SK-N-MC (cell line): Measurements from ENCODE around the gene AKAP14.
"Not testable (repeated sequence)": the region's sequence is repeated elsewhere in the genome, so short reads cannot be mapped to it uniquely, and the experiment has no call there.

Source experiments
- DNase-seq: peaks from one replicate; pipeline ENCODE4 v3.0.0-alpha.2; 2011; ENCODE audit warnings: low read depth, low spot score
- H3K27ac ChIP-seq: fragments of 200-600 bp; sonication (generic); 2 replicates; pipeline ENCODE4 v1.5.1; 2016; ENCODE audit warnings: mixed run types
- H3K36me3 ChIP-seq: fragments of 200-600 bp; sonication (generic); 2 replicates; pipeline ENCODE4 v1.6.1; 2017; ENCODE audit warnings: antibody characterized with exemption, low read length, mixed read lengths; ENCODE audit not compliant: insufficient read depth
- H3K4me3 ChIP-seq: fragments of 200-600 bp; sonication (generic); 2 replicates; pipeline ENCODE4 v1.5.1; 2016
- H3K9ac ChIP-seq: fragments of 200-600 bp; sonication (generic); 2 replicates; pipeline ENCODE4 v1.8.0; 2017; ENCODE audit warnings: mixed run types, mixed read lengths; ENCODE audit not compliant: insufficient read length
- H3K9me3 ChIP-seq: fragments of 200-600 bp; sonication (generic); 2 replicates; pipeline ENCODE4 v1.6.1; 2017; ENCODE audit warnings: low read depth, mild to moderate bottlenecking, antibody characterized with exemption, low read length, moderate library complexity, mixed read lengths
- EZH2 ChIP-seq: fragments of 200-600 bp; sonication (generic); IDR thresholded peaks from one replicate; pipeline ENCODE4 v1.6.1; 2017; ENCODE audit warnings: antibody characterized with exemption
- FOXP2 ChIP-seq: optimal IDR thresholded peaks from 2 replicates; pipeline ENCODE3; 2011; ENCODE audit warnings: mild to moderate bottlenecking, moderate library complexity; ENCODE audit not compliant: insufficient read depth; ENCODE audit errors: extremely low read length, control extremely low read depth
- POLR2AphosphoS5 ChIP-seq: IDR thresholded peaks from 2 replicates; pipeline ENCODE4 v1.6.1; 2012; ENCODE audit warnings: mild to moderate bottlenecking, low read depth, low read length, borderline replicate concordance

AKAP14 gene

DNA sequence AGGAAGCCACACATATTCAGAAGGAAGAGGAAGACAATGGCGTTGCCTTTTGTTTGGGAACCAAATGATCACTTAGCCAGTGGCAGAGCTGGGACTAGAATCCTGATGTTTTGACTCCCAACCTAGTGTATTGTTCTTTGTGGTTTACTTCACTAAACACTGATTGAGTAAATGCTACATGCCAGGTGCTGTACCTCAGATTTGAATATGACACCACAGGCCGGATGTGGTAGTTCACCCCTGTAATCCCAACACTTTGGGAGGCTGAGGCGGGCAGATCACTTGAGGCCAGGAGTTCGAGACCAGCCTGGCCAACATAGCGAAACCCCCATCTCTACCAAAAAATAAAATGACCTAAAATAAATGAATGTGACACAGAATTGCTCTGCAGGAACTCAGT lies 15.6 kb upstream of the AKAP14 start:
- no peak for DNase-seq
- H3K36me3 ChIP-seq: peaks cover 16% of the 10 kb centered on the region
- no peak for TF ChIP-seq POLR2AphosphoS5
- no peak for TF ChIP-seq EZH2
- TF ChIP-seq FOXP2: no peak
- no peaks in the 10 kb centered on the region for H3K9me3 ChIP-seq
- H3K27ac ChIP-seq: no peak overlapping the region
- no peak overlapping the region for H3K9ac ChIP-seq
- no peak overlapping the region for H3K4me3 ChIP-seq

DNA sequence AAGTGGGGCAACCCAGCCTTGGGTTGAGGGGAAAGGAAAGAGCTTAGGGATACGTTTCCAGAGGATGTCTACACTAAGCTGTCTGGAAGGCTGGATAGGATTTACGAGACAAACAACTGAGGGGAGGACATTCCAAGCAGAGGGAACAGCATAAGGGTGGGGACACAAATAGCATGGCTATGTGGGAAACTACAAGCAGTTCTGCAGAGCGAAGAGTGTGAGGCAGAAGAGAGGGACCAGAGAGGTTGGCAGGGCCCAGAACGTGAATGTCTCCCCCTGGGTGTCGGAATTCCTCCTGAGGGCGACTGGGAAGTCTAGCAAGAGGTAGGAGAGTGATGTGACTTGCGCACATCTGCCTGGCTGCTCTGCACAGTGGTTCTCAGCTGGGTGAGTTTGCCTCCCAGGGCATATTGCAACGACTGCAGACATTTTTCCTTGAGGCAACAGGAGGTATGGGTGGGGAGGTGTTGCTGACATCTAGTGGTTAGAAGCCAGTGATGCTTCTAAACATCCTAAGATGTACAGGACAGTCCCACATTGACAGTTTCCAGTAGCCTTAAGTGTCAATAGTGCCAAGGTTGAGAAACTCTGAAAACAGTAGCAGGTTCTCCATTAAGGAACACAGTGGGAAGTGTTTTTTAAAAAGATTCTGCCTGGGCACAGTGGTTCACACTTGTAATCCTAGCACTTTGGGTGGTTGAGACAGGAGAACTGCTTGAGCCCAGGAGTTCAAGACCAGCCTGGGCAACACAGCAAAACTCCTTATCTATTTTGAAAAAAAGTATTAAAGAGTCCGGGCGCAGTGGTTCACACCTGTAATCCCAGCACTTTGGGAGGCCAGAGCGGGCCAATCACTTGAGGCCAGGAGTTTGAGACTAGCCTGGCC lies 14.9 kb upstream of the AKAP14 start:
- H3K36me3 ChIP-seq: peaks cover 9% of the 10 kb centered on the region
- no peak for TF ChIP-seq POLR2AphosphoS5
- no peak for TF ChIP-seq FOXP2
- TF ChIP-seq EZH2: no peak
- no peak for DNase-seq
- H3K9ac ChIP-seq: no peak overlapping the region
- no peaks in the 10 kb centered on the region for H3K9me3 ChIP-seq
- no peak overlapping the region for H3K27ac ChIP-seq
- no peak overlapping the region for H3K4me3 ChIP-seq

DNA sequence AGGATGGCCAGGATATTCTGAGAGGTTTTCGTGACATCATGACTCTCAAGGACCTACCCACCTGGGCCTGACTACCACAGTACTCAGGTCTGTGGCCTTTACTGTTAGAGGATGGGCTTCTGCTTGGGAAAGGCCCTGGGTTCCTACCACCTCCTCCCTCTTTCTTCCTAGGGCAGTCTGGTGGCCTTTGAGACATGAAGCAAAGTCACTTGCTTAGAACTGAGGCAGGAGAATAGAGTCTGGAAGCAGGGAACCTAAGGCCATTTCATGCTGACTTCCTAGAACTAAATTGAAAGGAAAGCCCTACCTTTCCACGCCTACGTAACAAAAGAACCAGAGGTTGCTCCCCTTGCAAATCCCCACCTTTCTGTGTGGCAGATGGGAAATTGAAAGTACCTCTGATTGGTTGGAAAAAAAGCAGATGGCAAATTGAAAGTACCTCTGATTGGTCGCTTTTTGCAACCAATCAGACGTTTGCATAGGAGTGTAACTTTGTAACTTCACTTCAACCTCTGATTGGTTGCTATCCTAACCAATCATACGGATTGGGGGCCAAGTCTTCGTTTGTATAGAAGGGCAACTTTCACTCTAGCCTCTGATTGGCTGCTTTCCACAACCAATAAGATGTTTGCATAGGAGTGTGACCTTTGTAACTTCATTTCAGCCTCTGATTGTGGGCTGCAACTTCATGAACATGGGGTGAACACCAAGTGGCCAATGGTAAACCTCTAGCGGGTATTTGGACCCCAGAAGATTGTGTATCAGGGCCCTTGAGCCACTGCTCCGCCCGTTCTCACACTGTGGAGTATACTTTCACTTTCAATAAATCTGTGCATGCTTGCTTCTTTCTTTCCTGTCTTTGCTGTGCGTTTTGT lies 9.9 kb upstream of the AKAP14 start:
- Histone ChIP-seq H3K9ac (no peak overlapping the region), H3K27ac (no peak overlapping the region), H3K4me3 (no peak overlapping the region), H3K36me3 (no peaks in the 10 kb centered on the region), H3K9me3 (no peaks in the 10 kb centered on the region)
- TF ChIP-seq EZH2 (no peak), POLR2AphosphoS5 (no peak), FOXP2 (no peak)
- no peak for DNase-seq

DNA sequence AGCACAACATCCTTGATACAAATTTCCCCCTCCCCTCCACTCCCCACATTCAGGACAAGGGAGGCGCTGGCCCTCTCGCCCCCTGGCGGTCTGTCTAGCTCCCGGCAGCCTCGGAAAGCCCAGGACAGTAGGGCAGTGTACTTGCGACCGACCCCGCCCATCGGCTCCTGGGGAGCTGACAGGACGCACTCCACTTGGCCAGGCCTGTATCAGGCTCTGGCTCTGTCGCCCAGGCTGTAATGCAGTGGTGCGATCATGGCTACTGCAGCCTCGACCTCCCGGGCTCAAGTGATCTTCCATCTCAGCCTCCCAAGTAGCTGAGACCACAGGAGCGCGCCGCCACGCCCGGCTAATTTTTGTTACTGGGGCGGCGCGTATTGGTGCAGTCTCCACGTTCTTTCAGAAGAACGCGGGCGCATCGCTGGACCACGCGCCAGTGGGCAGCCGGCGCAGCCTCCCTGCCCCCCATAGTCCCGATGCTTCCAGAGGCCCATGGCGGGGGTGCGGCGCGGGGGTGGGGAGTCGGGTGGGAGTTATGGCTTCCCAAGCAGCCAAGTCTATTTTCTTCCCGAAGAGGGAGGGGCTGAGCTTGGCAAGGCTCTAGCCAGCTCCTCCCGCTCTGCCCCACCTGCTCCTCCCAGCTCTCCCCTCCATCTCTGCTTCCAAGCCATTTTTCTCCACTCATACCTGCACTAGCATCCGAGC lies 7.8 kb upstream of the AKAP14 start:
- no peak for TF ChIP-seq POLR2AphosphoS5
- TF ChIP-seq FOXP2: no peak
- TF ChIP-seq EZH2: no peak
- Histone ChIP-seq H3K9ac (no peak overlapping the region), H3K36me3 (no peaks in the 10 kb centered on the region), H3K4me3 (no peak overlapping the region), H3K9me3 (no peaks in the 10 kb centered on the region), H3K27ac (no peak overlapping the region)
- DNase-seq: no peak

DNA sequence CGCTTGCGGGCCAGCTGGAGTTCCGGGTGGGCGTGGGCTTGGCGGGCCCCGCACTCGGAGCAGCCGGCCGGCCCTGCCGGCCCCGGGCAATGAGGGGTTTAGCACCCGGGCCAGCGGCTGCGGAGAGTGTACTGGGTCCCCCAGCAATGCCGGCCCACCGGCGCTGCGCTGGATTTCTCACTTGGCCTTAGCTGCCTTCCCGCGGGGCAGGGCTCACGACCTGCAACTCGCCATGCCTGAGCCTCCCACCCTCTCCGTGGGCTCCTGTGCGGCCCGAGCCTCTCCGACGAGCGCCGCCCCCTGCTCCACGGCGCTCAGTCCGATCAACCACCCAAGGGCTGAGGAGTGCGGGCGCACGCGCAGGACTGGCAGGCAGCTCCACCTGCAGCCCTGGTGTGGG lies 5.1 kb upstream of the AKAP14 start:
- not testable (repeated sequence) for H3K27ac ChIP-seq, H3K9ac ChIP-seq

DNA sequence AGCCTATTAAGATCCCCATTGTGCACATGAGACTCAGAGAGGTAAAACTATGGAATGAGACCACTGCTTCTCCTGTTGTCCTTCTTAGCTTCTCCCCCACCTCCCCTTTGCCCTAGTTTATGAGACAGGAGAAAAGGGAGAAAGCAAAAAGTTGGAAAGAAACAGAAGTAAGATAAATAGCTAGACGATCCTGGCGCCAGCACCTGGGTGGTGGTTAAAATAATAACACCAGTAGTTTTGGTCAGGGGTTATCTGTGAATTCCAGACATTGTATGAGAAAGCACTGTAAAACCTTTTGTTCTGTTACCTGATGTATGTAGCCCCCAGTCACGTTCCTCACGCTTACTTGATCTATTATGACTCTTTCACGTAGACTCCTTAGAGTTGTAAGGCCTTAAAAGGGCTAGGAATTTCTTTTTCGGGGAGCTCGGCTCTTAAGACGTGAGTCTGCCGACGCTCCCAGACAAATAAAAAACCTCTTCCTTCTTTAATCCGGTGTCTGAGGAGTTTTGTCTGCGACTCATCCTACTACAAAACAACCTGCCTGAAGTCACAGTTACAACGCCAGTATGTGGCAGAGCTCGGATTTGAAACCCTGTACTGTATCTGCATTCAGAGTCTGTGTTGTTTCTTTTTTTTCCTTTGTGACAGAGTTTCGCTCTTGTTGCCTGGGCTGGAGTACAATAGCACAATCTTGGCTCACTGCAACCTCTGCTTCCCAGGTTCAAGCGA lies 3.6 kb upstream of the AKAP14 start:
- not testable (repeated sequence) for H3K27ac ChIP-seq, H3K4me3 ChIP-seq, H3K9me3 ChIP-seq

More for the DNA sequence above, 5.1 kb upstream of the AKAP14 start:
- not testable (repeated sequence) for H3K9me3 ChIP-seq, H3K4me3 ChIP-seq, DNase-seq, H3K36me3 ChIP-seq

DNA sequence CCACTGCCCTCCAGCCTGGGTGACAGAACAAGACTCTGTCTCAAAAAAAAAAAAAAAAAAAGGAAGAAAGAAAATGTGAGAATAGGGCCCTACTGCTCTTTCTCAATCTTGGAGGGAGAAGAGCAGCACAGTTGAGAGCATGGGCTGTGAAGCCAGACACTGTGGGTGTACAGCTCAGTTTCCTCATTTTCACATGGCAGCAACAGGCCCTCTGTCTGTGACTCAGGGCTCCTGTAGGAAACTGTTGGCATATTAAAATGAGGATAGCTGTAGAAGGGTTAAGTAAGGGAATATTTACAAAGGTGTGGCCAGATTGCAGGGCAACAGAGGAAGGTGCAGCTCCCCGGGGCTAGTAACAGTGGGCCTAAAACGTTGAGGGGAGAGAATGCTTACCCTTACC lies 3.4 kb downstream of the AKAP14 start:
- DNase-seq: no peak
- Histone ChIP-seq H3K9ac (no peak overlapping the region), H3K36me3 (no peaks in the 10 kb centered on the region), H3K27ac (no peak overlapping the region), H3K4me3 (no peak overlapping the region), H3K9me3 (no peaks in the 10 kb centered on the region)
- TF ChIP-seq POLR2AphosphoS5 (no peak), FOXP2 (no peak), EZH2 (no peak)

More for the DNA sequence above, 3.6 kb upstream of the AKAP14 start:
- not testable (repeated sequence) for DNase-seq, H3K36me3 ChIP-seq, H3K9ac ChIP-seq

DNA sequence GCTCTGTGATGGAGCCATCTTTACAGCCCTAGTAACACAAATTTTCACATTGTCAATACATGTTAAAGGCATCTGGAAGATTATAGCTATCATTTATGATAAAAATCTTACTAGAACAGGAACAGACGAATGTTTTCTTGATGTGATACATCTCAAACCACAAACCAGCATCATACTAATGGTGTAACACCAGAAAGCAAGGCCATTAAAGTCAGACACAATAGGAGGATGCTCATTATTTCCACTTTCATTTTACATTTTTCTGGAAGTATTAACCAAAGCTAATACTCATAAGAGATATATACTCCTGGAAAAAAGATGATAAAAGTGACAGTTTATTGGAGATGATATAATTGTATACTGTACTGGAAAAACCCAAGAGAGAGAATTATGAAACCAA lies 5.3 kb downstream of the AKAP14 start:
- no peak overlapping the region for H3K9ac ChIP-seq

More for the DNA sequence above, 5.3 kb downstream of the AKAP14 start:
- no peak for TF ChIP-seq EZH2
- TF ChIP-seq POLR2AphosphoS5: no peak
- TF ChIP-seq FOXP2: no peak
- Histone ChIP-seq H3K36me3 (no peaks in the 10 kb centered on the region), H3K9me3 (no peaks in the 10 kb centered on the region), H3K4me3 (no peak overlapping the region), H3K27ac (no peak overlapping the region)
- DNase-seq: no peak
